Epidermal melanocyte (primary cell): ENCODE results near the gene OR2W3.
"Not testable (repeated sequence)": the region's sequence is repeated elsewhere in the genome, so short reads cannot be mapped to it uniquely, and the experiment has no call there.

Experiments
- DNase-seq: peaks from one replicate; pipeline ENCODE4 v3.0.0; 2011; ENCODE audit warnings: low spot score; ENCODE audit not compliant: insufficient read length

Gene OR2W3

GRCh38 chr1:247914941-247915662, 19.7 kb downstream of the OR2W3 start:
- no peak for DNase-seq

GRCh38 chr1:247919952-247920351, 24.6 kb downstream of the OR2W3 start, which contains the start of gene OR2T8:
Gene OR2T8, plus strand, starts transcription at chr1:247920252. Its CDS starts 766 bp downstream, at chr1:247921018.
- DNase-seq = no peak

- DNase-seq = no peak
Observed at GRCh38 chr1:247923941-247924340, 28.6 kb downstream of the OR2W3 start.

- no peak for DNase-seq
Observed at GRCh38 chr1:247924868-247925267, 29.5 kb downstream of the OR2W3 start, which contains the start of gene OR2AJ1. Gene OR2AJ1, plus strand, starts transcription at chr1:247924889. Its CDS starts 8,880 bp downstream, at chr1:247933769.

- DNase-seq = no peak
Observed at GRCh38 chr1:247933989-247934388, 38.6 kb downstream of the OR2W3 start.

GRCh38 chr1:247935781-247936180, 40.4 kb downstream of the OR2W3 start:
- no peak for DNase-seq

- no peak for DNase-seq
Observed at GRCh38 chr1:247936415-247936814, 41.0 kb downstream of the OR2W3 start.

- not testable (repeated sequence) for DNase-seq
Observed at GRCh38 chr1:247936965-247937734, 41.8 kb downstream of the OR2W3 start.

- no peak for DNase-seq
Observed at GRCh38 chr1:247942624-247943023, 47.2 kb downstream of the OR2W3 start.
